Kidney (tissue), 14 donors: ENCODE data around the gene STX17. TPM values are rescaled to one million over a fixed set of nuclear protein-coding genes. Genes with fewer than 3 reads are reported as not detected.

Source experiments
- DNase-seq, 5 donors: peaks; one replicate each; pipeline ENCODE4 v3.0.0-alpha.2; 2013 to 2020
- FAIRE-seq: peaks from 2 replicates; lab custom pipeline; 2012; peaks lifted over from hg19 to GRCh38; lab: Jason Lieb, UNC
- H3K27ac ChIP-seq, 2 donors: one replicate each; pipeline ENCODE4 v1.7.0; 2013; ENCODE audit warnings: low read depth in 2 of 2, low read length in 2 of 2, inconsistent platforms in 1 of 2
- H3K27me3 ChIP-seq: one replicate; pipeline ENCODE4 v1.7.1; 2013; ENCODE audit warnings: low read length, inconsistent platforms; ENCODE audit not compliant: control insufficient read depth, insufficient read depth
- H3K36me3 ChIP-seq, 3 donors: one replicate each; pipeline versions ENCODE4 v1.7.0 to v1.7.1; 2013; ENCODE audit warnings: low read length in 3 of 3, control low read depth in 1 of 3, inconsistent platforms in 1 of 3; ENCODE audit not compliant: insufficient read depth in 3 of 3, control insufficient read depth in 2 of 3
- H3K4me1 ChIP-seq, 3 donors: one replicate each; pipeline versions ENCODE4 v1.7.0 to v1.7.1; 2013; ENCODE audit warnings: low read length in 3 of 3, inconsistent platforms in 1 of 3, low read depth in 1 of 3; ENCODE audit not compliant: control insufficient read depth in 2 of 3, insufficient read depth in 2 of 3
- H3K4me3 ChIP-seq, 3 donors: one replicate each; pipeline versions ENCODE4 v1.7.0 to v1.8.1; 2013; ENCODE audit warnings: low read length in 3 of 3, control low read depth in 1 of 3, inconsistent platforms in 1 of 3
- H3K9ac ChIP-seq, 3 donors: one replicate each; pipeline versions ENCODE4 v1.7.0 to v1.7.1; 2013; ENCODE audit warnings: low read length in 3 of 3, control low read depth in 1 of 3, inconsistent platforms in 1 of 3
- H3K9me3 ChIP-seq, 3 donors: one replicate each; pipeline versions ENCODE4 v1.7.0 to v1.7.1; 2013; ENCODE audit warnings: low read length in 3 of 3, control low read depth in 1 of 3, inconsistent platforms in 1 of 3; ENCODE audit not compliant: control insufficient read depth in 2 of 3, insufficient read depth in 1 of 3
- intact Hi-C: fragments of 100-400 bp; cut with DNase I; formaldehyde crosslinking; loops from one replicate; pipeline ENCODE4 v1.11.1; 2022
- polyA plus RNA-seq: library from polyadenylated mRNA; stranded (reverse); fragments of 350-450 nt; fragmentation: Illumina TruSeq; extraction: RNeasy Lipid Tissue Mini Kit (QIAGEN cat#74804); gene quantifications from one replicate; pipeline ENCODE4 v1.2.3, GENCODE V29; 2014; ENCODE audit warnings: low read depth, low replicate concordance; ENCODE audit not compliant: insufficient read depth
- total RNA-seq: library from RNA; stranded (reverse); fragmentation: NEBNext Ultra II Directional; extraction: Animal tissue kit (Norgen Biotek cat#: 25700); gene quantifications from one replicate; pipeline ENCODE4 v1.2.1, GENCODE V29; 2021
- TF ChIP-seq, protein P1 (sequence below): IDR thresholded peaks from 3 replicates; pipeline ENCODE4 v1.5.1; 2012; ENCODE audit warnings: mild to moderate bottlenecking, moderate library complexity, borderline replicate concordance; ENCODE audit not compliant: insufficient read depth; ENCODE audit errors: extremely low read depth
- donor health status: control.
- donor health status: control.
- donor health status: control.
- donor health status: control.
- donor health status: control.
- donor health status: DM: yes; HTN: yes; CAD: no.
- donor health status: Normal renal cell carcinoma (clear cell type).

STX17 gene
- total and polyA plus RNA-seq, 2 donors from 2014 or later: 5.2 to 39.7 TPM

DNA sequence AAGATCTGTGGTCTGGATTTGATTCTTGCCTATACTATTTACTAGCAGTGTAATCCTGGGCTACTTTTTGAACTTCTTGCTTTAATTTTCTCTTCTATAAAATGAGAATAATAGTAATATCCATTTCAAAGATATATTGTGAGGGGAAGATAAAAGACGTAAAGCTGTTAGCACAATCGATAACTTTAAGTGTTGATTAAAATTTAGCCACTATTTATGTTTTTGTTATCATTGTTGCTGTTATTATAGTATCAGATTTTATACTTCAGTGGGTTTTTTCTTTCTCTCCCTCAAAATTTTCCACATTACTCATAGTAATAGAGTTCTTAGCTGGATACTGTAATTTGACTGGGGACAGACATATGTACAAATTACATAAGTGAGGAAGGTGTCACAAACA is 42.0 kb downstream of the STX17 start:
- intact Hi-C loops: no loop called here
- TF ChIP-seq, protein P1, sequence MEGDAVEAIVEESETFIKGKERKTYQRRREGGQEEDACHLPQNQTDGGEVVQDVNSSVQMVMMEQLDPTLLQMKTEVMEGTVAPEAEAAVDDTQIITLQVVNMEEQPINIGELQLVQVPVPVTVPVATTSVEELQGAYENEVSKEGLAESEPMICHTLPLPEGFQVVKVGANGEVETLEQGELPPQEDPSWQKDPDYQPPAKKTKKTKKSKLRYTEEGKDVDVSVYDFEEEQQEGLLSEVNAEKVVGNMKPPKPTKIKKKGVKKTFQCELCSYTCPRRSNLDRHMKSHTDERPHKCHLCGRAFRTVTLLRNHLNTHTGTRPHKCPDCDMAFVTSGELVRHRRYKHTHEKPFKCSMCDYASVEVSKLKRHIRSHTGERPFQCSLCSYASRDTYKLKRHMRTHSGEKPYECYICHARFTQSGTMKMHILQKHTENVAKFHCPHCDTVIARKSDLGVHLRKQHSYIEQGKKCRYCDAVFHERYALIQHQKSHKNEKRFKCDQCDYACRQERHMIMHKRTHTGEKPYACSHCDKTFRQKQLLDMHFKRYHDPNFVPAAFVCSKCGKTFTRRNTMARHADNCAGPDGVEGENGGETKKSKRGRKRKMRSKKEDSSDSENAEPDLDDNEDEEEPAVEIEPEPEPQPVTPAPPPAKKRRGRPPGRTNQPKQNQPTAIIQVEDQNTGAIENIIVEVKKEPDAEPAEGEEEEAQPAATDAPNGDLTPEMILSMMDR: no peak
- H3K9me3 ChIP-seq: no peaks in the 10 kb centered on the region
- no peaks in the 10 kb centered on the region for H3K4me1 ChIP-seq
- no peak overlapping the region for H3K9ac ChIP-seq
- no peak overlapping the region for H3K27ac ChIP-seq
- no peak for DNase-seq
- H3K27me3 ChIP-seq: no peaks in the 10 kb centered on the region
- peak; percentile 6 for FAIRE-seq
- H3K36me3 ChIP-seq: no peaks in the 10 kb centered on the region
- H3K4me3 ChIP-seq: no peak overlapping the region

DNA sequence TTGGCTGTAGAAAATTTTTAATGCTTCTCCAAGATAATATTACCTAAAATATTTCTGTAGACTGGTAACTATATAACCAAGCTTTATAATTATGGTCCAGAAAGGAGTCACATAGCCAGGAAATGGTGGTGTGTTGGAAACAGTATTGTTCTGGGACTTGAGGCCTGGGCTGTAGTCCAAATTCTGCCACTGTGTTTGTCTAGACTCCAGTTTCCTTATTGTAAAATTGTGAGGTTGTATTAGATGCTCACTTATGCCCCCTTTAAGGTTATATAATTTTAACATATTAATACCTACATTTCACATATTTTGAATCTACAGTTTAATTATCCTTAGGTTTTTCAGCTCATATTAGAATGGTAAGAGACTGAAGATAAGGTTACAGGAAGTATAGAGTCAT is 42.4 kb downstream of the STX17 start:
- Histone ChIP-seq H3K9me3 (no peaks in the 10 kb centered on the region), H3K4me3 (no peak overlapping the region), H3K36me3 (no peaks in the 10 kb centered on the region), H3K4me1 (no peaks in the 10 kb centered on the region), H3K27ac (no peak overlapping the region), H3K27me3 (no peaks in the 10 kb centered on the region), H3K9ac (no peak overlapping the region)
- intact Hi-C loops: no loop called here
- DNase-seq (peak in 1 of 5 donors; percentile 9), FAIRE-seq (no peak)
- TF ChIP-seq, protein P1: no peak

DNA sequence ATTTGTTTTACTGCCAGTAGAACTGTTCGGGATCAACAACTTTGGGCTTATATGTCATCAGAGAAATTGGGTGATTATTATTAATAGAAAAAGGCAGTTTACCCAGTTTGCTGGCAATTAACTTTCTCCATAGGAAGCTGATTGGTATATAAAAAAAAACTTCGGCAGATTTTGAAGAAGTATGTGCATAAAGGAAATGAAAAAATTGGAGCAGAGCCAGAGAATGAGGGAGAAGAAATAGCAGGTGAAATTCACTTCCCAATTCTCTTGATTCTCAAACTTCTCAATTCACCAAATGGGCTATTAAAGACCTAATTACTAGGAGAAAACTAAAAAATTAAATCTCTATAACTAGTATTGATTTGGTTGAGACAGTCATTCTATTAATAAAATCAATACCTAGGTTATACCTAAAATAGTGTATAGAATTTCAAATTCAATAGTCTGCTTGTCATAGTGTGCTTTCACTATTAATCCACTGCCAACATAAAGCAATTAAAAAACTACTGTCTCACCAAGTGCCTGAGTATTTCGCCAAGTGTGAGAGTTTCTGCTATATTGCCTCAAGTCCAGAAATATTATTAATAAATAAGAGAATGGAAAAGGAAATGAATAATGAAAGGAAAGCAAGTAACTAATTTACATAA is 47.5 kb downstream of the STX17 start:
- Histone ChIP-seq H3K36me3 (no peaks in the 10 kb centered on the region), H3K27me3 (no peaks in the 10 kb centered on the region), H3K4me3 (no peak overlapping the region), H3K9me3 (no peaks in the 10 kb centered on the region), H3K27ac (no peak overlapping the region), H3K9ac (no peak overlapping the region), H3K4me1 (no peaks in the 10 kb centered on the region)
- intact Hi-C loops: no loop called here
- DNase-seq (no peak), FAIRE-seq (no peak)
- TF ChIP-seq, protein P1: no peak

DNA sequence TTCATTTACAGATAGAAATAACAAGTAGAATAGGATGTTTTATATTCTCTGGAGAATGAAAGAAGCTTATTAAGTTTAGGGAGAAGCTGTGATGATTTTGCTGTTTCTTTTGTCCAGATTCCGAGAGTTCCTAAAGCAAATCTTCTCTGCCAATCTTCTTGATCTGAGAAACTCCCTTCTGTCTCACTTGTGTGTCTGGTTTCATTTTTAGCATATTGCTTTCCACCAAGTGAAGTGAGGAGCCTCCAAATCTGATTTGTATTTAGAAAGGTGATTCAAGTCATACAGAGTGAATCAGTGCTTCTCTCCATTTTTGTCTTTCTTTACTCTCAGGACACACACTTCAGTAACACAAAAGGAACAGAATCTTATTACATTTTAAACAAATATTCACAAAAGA is 48.4 kb downstream of the STX17 start:
- H3K4me3 ChIP-seq: no peak overlapping the region
- H3K9me3 ChIP-seq: no peaks in the 10 kb centered on the region
- DNase-seq (no peak), FAIRE-seq (no peak)
- TF ChIP-seq, protein P1: no peak
- intact Hi-C loops: no loop called here
- no peaks in the 10 kb centered on the region for H3K36me3 ChIP-seq
- no peak overlapping the region for H3K27ac ChIP-seq
- H3K4me1 ChIP-seq: no peaks in the 10 kb centered on the region
- H3K9ac ChIP-seq: no peak overlapping the region
- no peaks in the 10 kb centered on the region for H3K27me3 ChIP-seq
